HG03025 (cell line): ENCODE results near the gene UBE2L5.
A peak's percentile ranks its signal among the peaks of the same experiment; 100 is the strongest.

Experiments used
- ATAC-seq: cut with Tn5 transposase; IDR thresholded peaks from one replicate; pipeline ENCODE4 v1.9.1; 2021; ENCODE audit warnings: mild to moderate bottlenecking, moderate library complexity; ENCODE audit not compliant: unreplicated experiment, low FRiP score

The UBE2L5 gene

GRCh38 chr13:30403456-30403855 lies 18.8 kb upstream of the UBE2L5 start:
- ATAC-seq, result no peak

- no peak for ATAC-seq
Observed at GRCh38 chr13:30404207-30404606, 18.1 kb upstream of the UBE2L5 start.

GRCh38 chr13:30406779-30407416 lies 15.4 kb upstream of the UBE2L5 start:
- ATAC-seq, result no peak

GRCh38 chr13:30408319-30409101 lies 13.8 kb upstream of the UBE2L5 start:
- ATAC-seq, result peak; percentile 78

GRCh38 chr13:30409886-30410704 lies 12.2 kb upstream of the UBE2L5 start:
- ATAC-seq, result no peak

GRCh38 chr13:30410705-30411125 lies 11.6 kb upstream of the UBE2L5 start:
- ATAC-seq, result no peak

DNA sequence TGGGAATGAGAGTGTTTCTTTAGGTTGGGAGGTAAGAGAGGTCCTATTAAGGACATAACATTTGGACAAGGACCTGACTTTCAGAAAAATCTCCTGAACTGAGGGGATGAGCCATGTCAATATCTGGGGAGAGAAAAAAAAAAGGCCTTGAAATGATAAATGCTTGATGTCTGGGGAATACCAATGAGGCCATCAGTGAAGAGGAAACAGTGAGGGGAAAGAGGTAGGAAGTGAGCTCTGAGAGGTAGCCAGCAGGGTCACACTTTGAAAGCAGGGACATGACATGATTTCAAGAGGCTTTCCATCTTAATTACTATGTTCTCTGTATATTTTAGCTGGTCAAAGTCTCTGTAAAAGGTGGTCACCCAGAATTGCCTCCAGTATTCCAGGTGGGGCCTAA lies 9.9 kb upstream of the UBE2L5 start:
- no peak for ATAC-seq

DNA sequence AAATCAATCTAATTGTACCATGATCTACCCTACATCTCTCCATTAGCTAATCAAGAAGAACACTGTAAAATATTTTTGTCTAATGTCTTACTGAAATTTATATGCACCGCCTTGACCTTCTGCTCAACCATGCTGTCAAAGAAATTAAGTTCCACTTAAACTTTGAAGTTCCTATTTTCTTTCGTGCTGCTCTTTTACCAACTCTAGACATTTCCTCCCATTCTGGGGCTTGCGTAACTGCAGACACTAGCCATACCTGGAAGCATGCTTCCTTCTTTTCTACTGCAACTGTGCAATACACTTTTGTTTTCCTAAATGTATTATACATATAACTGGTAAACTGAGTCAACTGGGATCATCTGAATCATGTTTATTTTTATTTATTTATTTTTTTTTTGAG lies 8.5 kb upstream of the UBE2L5 start:
- ATAC-seq, result no peak

DNA sequence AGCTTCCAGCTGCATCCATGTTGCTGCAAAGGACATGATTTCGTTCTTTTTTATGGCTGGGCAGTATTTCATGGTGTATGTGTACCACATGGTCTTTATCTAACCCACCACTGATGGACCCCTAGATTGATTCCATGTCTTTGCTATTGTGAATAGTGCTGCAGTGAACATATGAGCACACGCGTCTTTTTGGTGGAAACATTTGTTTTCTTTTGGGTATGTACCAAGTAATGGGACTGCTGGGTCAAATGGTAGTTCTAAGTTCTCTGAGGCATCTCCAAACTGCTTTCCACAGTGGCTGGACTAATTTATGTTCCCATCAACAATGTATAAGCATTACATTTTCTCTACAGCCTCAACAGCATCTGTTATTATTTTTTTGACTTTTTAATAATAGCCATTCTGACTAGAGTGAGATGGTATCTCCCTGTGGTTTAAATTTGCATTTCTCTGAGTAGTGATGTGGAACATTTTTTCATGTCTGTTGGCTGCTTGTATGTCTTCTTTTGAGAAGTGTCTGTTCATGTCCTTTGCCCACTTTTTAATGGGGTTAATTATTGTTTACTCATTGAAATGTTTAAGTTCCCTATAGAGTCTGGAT lies 6.8 kb upstream of the UBE2L5 start:
- ATAC-seq, result peak; percentile 70

GRCh38 chr13:30416471-30416870 lies 5.8 kb upstream of the UBE2L5 start:
- ATAC-seq, result no peak

- ATAC-seq, result no peak
Observed at GRCh38 chr13:30418075-30418716, 4.1 kb upstream of the UBE2L5 start.

GRCh38 chr13:30418717-30419459 lies 3.4 kb upstream of the UBE2L5 start:
- ATAC-seq, result no peak

DNA sequence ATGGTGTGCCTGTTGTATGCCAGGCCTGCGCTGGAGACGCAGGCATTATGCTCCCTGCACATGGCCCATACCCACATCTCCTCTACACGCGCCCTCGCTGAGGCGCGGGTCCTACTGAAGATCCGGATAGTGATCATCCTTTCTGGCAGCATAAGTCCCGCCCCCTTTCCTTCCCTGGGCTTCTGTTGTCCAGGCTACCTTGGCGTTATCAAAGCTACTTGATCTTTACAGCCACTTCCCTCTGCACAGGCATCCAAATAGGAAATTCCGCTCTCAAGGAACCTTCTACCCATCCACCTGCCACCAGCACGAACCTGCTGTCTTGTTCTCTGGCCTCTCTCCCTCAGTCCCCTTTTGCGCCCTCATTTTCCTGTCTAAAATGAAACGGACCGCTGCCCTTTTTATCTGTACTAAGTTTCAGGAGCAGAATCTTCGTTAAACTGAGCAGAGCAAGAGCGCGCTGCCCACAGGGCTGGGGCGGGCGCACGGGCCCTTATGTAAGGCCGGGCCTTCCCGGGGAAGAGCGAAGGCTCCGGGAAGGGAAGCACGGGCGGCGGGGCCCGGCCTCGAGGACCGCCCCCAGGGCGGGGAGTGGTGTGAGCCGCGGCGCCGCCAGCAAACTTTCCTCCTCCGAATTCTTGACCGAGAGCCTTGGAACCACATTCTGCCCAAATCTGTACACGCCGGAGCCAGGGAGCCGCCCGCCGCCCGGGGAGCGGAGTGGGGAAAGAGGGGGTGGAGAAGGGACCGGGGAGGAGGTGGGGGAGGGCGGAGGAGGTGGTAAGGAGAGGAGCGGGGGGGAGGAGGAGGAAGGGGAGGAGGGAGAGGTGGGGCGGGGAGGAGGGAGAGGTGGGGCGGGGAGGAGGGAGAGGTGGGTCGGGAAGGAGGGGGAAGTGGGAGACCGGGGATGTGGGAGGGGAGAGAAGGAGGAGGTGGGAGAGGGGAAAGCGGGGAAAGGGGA lies 920 bp upstream of the UBE2L5 start:
- no peak for ATAC-seq

DNA sequence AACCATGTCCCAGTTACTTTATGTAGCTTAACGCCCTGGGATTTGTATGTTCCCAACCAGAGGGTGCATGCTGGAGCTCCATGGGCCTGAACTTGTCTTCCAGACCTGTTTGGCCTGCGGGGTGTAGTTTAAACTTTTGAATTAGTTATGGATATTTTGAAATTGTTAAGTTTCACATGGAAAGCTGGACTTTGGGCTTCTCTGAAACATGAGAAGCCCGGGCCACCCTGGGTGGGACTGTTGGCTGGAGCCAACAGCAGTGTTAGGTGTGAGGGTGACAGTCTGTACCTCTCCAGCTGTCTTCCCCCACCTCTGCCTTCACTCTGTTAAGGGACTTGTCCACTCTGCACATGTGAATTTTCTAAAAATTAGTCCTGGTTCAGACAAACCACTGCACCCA lies 1.6 kb downstream of the UBE2L5 start:
- no peak for ATAC-seq

GRCh38 chr13:30429235-30429634 lies 6.9 kb downstream of the UBE2L5 start:
- ATAC-seq, result no peak

- no peak for ATAC-seq
Observed at GRCh38 chr13:30429721-30430694, 7.7 kb downstream of the UBE2L5 start.

- no peak for ATAC-seq
Observed at GRCh38 chr13:30431269-30431940, 9.1 kb downstream of the UBE2L5 start.
